Esophagus (tissue), 2 donors: ENCODE measurements around the gene EIF1. TPM values are rescaled to one million over a fixed set of nuclear protein-coding genes. Genes with fewer than 3 reads are reported as not detected.

Source experiments
- H3K27ac ChIP-seq, 2 donors: one replicate each; pipeline ENCODE4 v1.5.1; 2013; ENCODE audit warnings: low read depth in 2 of 2, mild to moderate bottlenecking in 2 of 2, inconsistent platforms in 1 of 2, low read length in 1 of 2, moderate library complexity in 1 of 2
- H3K27me3 ChIP-seq, 2 donors: one replicate each; pipeline ENCODE4 v1.6.1; 2013; ENCODE audit warnings: low read length in 2 of 2, control low read depth in 1 of 2, mild to moderate bottlenecking in 1 of 2; ENCODE audit not compliant: insufficient read depth in 2 of 2, control insufficient read depth in 1 of 2
- H3K36me3 ChIP-seq, 2 donors: one replicate each; pipeline ENCODE4 v1.6.1; 2013; ENCODE audit warnings: low read length in 1 of 2; ENCODE audit not compliant: control insufficient read depth in 2 of 2, insufficient read depth in 2 of 2
- H3K4me1 ChIP-seq, 2 donors: one replicate each; pipeline ENCODE4 v1.6.1; 2013; ENCODE audit warnings: low read length in 1 of 2; ENCODE audit not compliant: control insufficient read depth in 2 of 2, insufficient read depth in 2 of 2
- H3K4me3 ChIP-seq, 2 donors: one replicate each; pipeline ENCODE4 v1.5.1; 2013; ENCODE audit warnings: low read length in 2 of 2, mild to moderate bottlenecking in 2 of 2, low read depth in 1 of 2, moderate library complexity in 1 of 2
- H3K9me3 ChIP-seq, 2 donors: one replicate each; pipeline ENCODE4 v1.6.1; 2013; ENCODE audit warnings: mild to moderate bottlenecking in 2 of 2, low read depth in 1 of 2, low read length in 1 of 2, moderate library complexity in 1 of 2; ENCODE audit not compliant: control insufficient read depth in 2 of 2, insufficient read depth in 1 of 2
- WGBS, 2 donors: extraction: QIAGEN DNeasy Blood & Tissue Kit; methylation state at CpG; one replicate each; pipeline ENCODE4 v1.1.7; 2013; 5-methylcytosine and 5-hydroxymethylcytosine counted together
- polyA plus RNA-seq, 2 donors: library from polyadenylated mRNA; stranded (reverse); fragments of 200-250 nt; gene quantifications; one replicate each; pipeline ENCODE4 v1.2.3, GENCODE V29; 2013
- donor health status: healthy with polysubstance abuse.
- donor health status: Bipolar disorder and iron deficiency.

The EIF1 gene
- polyA plus RNA-seq, 2 donors = 342 to 553 TPM

DNA sequence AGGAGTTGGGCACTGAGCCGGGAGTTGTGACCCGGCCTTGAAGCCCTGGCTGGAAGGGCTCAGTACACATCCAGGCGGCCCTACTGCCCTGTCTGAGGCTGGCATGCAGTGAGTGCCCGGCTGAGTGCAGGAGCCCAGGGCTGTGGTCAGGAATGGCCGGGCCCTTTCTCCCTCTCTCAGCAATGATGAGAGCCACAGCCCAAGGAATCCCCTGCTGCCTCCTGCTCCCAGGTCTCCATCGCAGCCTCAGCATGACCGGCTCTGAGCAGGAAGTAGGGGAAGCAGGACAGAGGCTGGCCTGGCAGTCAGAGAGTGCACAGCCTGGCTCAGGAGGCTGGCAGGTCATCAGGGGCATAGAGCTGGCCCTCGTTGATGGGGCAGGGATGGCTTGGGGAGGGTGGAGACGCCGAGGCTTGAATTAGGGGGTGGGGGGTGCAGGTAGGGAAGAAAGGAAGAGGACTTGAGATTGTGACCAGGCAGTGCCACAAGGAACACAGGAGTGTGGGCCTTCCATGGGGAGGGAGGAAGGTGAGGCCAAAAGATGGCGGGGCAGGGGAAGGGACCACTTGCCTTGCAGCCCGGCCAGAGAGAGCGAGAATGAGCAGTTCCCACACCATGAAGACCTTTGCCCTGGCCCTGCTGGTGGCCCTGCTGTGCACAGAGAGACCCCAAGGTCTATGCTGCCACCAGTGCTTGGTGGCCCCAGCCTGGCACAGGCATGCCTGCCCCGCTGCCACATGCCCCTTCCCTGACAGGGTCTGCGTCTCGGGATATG, 32.2 kb upstream of the EIF1 start:
- Histone ChIP-seq H3K36me3 (no peaks in the 10 kb centered on the region), H3K4me3 (no peak overlapping the region), H3K27ac (peak overlapping the region; percentile 90 to 99), H3K27me3 (no peaks in the 10 kb centered on the region), H3K9me3 (no peaks in the 10 kb centered on the region), H3K4me1 (peaks cover 15 to 65% of the 10 kb centered on the region in 2 donors)
- 57 to 59% methylated on average over 15 to 16 of the region's 16 CpGs for WGBS, 2 donors

DNA sequence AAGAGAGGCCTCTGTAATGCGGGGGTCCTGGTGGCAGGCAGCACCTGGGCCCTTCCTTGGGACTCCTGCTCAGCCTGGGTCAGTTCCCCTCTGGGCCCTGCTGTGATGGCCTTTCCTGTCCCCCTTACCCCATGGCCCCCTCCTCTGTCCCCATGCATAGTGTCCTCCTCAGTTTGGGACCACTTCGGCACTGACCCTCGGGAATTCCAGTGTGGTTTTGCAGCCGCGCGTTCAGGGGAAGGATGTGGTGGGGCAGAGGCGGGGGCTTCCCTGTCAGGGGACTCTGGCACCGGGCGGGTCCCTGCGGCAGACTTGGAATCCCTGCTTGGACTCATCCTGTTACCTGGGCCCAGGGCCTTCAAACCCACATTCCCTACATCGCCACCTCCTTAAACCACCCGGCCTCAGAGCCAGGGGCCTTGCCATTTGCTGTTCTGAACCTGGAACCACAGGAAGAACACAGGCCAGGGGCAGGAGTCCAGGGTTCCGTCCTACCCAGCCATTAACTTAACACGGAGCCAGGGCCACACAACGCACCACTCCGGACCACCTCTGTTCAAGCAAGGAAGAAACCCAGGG, 31.4 kb upstream of the EIF1 start:
- Histone ChIP-seq H3K36me3 (no peaks in the 10 kb centered on the region), H3K9me3 (no peaks in the 10 kb centered on the region), H3K27ac (peak overlapping the region; percentile 90 to 99), H3K4me1 (peaks cover 15 to 59% of the 10 kb centered on the region in 2 donors), H3K4me3 (no peak overlapping the region), H3K27me3 (no peaks in the 10 kb centered on the region)
- 40 to 43% methylated on average over 13 to 16 of the region's 16 CpGs for WGBS, 2 donors

DNA sequence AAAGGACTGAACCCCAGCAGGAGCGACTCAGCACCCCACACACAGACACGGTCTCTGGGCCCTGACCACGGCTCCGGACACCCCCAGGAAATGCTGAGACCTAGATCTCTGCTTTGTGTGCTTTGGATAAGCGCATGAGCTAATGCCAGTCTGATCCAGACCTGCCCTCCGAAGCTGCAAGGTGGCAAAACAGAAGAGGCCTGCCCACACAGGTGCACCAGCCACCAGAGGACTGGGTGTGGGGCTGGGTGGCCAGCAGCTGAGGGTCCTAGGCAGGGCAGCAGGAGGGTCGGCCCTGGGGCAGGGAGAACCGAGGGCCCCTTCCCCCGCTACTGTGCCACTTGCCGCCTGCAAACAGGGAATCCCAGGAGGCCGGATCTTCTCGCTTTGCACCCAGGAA, 30.7 kb upstream of the EIF1 start:
- Histone ChIP-seq H3K36me3 (no peaks in the 10 kb centered on the region), H3K4me3 (no peak overlapping the region), H3K4me1 (peaks cover 15 to 56% of the 10 kb centered on the region in 2 donors), H3K9me3 (no peaks in the 10 kb centered on the region), H3K27me3 (no peaks in the 10 kb centered on the region), H3K27ac (peak overlapping the region; percentile 90 to 99)
- WGBS, 2 donors = 44 to 70% methylated on average over 12 of the region's 12 CpGs

DNA sequence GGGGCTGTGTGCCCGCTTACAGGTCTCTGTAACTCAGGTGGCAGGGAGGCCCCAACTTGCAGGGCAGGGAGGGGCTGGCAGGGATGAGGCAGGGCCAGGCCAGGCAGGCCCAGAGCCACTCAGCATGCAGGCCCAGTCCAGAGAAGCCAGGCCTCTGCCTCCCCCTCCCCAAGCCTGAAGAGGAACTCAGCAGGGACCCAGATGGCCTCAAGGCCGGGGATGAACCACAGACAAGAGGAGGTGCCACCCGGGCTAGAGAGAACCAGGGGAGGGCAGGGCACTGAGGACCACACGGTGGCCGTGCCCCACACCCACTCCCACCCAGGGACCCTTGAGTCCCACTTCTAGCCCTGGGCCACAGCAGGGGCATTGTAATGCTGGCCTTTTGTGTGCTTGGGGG, 29.8 kb upstream of the EIF1 start:
- no peak overlapping the region for H3K4me3 ChIP-seq
- H3K4me1 ChIP-seq = peaks cover 15 to 53% of the 10 kb centered on the region in 2 donors
- H3K27ac ChIP-seq = peak overlapping the region; percentile 90 to 99
- H3K36me3 ChIP-seq = no peaks in the 10 kb centered on the region
- no peaks in the 10 kb centered on the region for H3K27me3 ChIP-seq
- 49 to 71% methylated on average over 5 of the region's 5 CpGs for WGBS, 2 donors
- no peaks in the 10 kb centered on the region for H3K9me3 ChIP-seq

DNA sequence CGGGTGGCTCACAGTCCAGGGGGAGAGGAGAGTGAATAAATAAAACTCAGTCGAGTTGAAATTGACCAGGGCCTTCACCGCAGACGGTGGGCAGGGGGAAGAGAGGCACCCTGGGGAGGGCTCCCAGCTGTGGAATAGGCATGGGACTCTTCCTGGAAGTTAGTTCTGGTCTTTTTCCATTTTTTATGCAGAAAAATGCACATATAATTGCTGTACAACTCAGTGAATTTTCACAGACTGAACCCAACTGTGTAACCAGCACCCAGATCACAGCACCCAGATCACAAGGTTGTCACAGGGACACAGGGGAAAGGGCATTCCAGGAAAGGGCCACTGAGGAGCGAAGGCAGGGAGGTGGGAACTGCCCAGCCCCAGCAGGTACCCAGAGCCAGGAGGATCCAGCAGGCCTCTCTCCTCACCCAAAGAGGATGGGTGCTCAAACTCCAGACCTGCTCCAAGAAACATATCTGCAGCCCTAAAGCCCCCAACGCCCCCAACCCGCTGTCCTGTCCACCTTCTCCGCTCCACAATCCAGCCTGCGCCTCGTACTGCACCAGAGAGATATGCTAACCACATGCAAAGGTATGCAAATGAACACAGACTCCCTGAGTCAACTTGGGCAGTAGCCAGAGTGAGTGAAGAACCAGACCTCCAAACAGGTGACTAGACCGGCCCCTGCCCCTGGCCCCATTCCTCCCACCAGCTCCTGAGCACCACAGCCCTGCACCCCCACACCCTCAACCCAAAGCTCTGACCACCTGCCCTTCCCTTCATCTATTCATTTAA, 29.1 kb upstream of the EIF1 start:
- Histone ChIP-seq H3K27me3 (no peaks in the 10 kb centered on the region), H3K27ac (peak overlapping the region; percentile 90 to 99), H3K36me3 (no peaks in the 10 kb centered on the region), H3K9me3 (no peaks in the 10 kb centered on the region), H3K4me1 (peaks cover 18 to 52% of the 10 kb centered on the region in 2 donors), H3K4me3 (no peak overlapping the region)
- 66 to 67% methylated on average over 11 of the region's 11 CpGs for WGBS, 2 donors

DNA sequence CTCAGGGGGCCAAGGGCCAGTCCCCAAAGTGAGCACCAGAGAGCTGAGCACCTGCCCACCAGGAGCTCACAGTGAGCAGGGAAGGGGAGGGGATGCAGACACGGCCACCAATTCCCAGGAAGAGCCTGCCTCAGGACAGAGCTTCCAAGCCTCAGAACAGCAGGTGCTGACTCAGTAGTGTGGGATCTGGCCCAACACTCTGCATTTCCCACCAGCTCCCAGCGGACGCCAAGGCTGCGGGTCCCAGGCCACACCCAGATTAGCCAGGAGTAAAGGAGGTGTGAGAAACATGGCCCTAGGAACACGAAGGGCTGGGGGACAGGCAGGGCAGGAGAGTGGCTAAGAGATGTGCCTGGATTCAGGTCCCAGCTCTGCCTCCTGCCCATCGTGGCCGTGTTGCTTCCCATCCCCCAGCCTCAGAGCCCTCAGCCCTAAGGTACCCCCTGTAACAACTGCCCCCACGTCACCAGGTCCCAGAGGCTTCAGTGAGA, 28.4 kb upstream of the EIF1 start:
- 45 to 59% methylated on average over 8 of the region's 8 CpGs for WGBS, 2 donors
- H3K9me3 ChIP-seq = no peaks in the 10 kb centered on the region
- H3K27me3 ChIP-seq = no peaks in the 10 kb centered on the region
- no peaks in the 10 kb centered on the region for H3K36me3 ChIP-seq
- peak overlapping the region; percentile 90 to 99 for H3K27ac ChIP-seq
- H3K4me3 ChIP-seq = no peak overlapping the region
- peaks cover 17 to 46% of the 10 kb centered on the region in 2 donors for H3K4me1 ChIP-seq

DNA sequence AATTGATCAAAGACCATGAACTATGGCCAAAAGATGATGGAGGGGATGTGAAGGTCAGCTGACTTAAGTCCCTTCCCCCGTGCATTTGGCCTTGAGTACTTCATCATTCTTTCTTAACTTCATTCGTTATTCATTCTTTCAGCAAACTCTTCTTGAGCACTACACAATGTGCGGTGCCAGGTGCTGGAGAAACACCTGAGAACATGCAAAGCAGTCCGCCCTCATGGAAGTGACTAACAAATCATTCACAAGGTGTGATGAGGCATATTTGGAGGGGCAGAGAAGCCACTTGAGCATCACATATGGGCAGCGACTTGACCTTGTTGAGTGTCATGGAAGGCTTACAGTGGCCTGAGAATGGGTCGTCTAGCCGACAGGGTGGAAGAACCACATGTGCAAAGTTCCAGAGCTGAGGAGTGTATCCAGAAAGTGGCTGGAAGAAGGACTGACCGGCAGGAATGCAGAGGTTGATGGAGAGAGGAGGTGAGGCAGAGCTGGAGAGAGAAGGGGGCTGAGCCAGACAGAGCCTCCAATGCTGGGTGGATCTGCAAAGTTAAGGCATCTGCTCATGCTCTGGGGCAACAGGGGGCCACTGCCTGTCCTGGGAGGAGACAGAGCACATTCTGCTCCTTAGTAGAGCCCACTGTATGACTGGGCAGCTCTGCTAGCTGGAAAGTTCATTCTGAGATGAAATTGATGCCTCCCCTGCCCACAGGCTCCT, 25.1 kb upstream of the EIF1 start:
- WGBS, 2 donors = 52 to 54% methylated on average over 8 of the region's 8 CpGs
- H3K4me1 ChIP-seq = peaks cover 6 to 33% of the 10 kb centered on the region in 2 donors
- H3K27ac ChIP-seq = peak overlapping the region; percentile 90 to 97

DNA sequence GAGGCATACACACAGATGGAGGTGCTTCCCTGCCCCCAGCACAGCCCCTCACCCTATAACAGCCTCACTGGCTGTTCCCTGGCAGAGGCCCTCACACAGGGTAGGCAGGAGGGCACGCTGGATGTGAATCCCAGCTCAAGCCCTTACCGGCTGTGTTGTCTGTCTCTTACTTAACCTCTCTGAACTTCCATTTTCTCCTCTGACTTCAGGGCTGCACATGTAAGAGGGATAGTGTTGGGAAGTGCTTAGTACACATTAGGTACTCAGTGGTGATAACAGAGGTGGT, 24.6 kb upstream of the EIF1 start:
- Histone ChIP-seq H3K27ac (peak overlapping the region; percentile 90 to 97), H3K4me1 (peaks cover 3 to 28% of the 10 kb centered on the region in 2 donors)
- WGBS, 2 donors = 68 to 74% methylated on average over 2 of the region's 2 CpGs

More for the DNA sequence above, 25.1 kb upstream of the EIF1 start:
- H3K36me3 ChIP-seq = no peaks in the 10 kb centered on the region
- H3K9me3 ChIP-seq = no peaks in the 10 kb centered on the region
- no peaks in the 10 kb centered on the region for H3K27me3 ChIP-seq
- H3K4me3 ChIP-seq = peak overlapping the region in 1 of 2 donors; percentile 9

More for the DNA sequence above, 24.6 kb upstream of the EIF1 start:
- no peaks in the 10 kb centered on the region for H3K27me3 ChIP-seq
- no peaks in the 10 kb centered on the region for H3K9me3 ChIP-seq
- H3K4me3 ChIP-seq = peak overlapping the region in 1 of 2 donors; percentile 9
- H3K36me3 ChIP-seq = no peaks in the 10 kb centered on the region
